Activated CD4-positive, alpha-beta T cell treated with anti-CD3 and anti-CD28 coated beads, Interleukin-10, Interleukin-2, amounts not matched to agents 100 ng/mL and 50 ng/mL, durations not matched to agents 16 hours and 8 hours (primary cell): Measurements from ENCODE around the gene ATP8A2.
A peak's percentile ranks its signal among the peaks of the same experiment; 100 is the strongest.
"Not testable (repeated sequence)": the region's sequence is repeated elsewhere in the genome, so short reads cannot be mapped to it uniquely, and the experiment has no call there.

Experiments used
- DNase-seq: peaks from one replicate; pipeline ENCODE4 v3.0.0-alpha.2; 2020

Gene ATP8A2

DNA sequence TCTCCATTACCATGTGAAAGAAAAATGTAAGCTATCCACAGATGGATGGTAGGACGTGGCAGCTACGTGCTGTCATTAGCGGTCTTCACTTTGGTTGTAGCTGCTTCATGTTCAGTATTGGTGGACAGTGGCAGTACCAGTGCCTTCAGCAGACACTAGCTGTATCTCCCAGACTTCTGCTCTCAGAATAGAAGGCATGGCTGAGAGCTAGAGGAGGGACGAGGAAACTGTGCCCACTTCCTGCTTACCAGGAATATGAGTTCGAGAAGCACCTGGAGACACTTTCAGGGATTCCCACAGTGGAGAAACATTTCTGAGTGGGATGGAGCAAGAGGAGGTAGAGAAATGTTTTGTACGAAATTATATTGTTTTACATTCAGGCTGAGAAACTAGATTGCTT, 686.9 kb downstream of the ATP8A2 start:
- no peak for DNase-seq

DNA sequence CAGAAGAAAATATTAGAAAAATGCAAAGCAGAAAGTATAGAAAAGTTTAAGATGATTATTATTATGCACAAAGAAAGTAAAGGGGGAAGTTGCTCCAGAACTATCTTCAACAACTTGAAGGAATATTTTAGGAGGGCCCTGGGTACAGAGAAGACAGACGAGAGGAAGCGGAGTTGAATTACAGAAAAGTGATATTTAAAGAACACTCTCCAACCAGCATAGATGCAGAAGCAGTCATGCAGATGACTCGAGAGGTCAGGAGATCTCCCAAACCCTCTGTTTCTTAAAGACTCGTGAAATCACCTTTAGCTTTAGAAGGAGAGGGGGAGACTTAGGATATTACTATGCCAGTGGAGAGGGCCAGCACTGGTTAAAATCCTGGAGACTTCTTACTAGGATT, 688.6 kb downstream of the ATP8A2 start:
- DNase-seq: no peak

DNA sequence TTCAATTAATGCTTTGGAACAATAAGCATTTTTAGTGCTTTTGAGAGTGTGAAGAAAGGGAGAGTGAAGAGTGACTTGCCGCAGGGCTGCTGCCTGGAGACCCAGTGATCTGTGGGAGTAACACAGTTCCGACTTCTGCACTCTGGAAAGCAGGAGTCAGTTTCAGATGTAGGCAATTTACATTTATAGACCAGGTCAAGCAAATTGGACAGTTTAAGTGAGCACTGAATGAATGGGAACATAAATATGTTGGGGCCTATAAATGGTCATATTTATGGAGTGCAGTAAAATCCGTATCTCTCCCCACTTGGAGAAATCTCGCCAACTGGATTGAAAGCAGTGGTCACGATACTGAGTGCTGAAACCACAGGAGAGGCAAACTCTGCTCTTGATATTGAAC, 689.5 kb downstream of the ATP8A2 start:
- no peak for DNase-seq

DNA sequence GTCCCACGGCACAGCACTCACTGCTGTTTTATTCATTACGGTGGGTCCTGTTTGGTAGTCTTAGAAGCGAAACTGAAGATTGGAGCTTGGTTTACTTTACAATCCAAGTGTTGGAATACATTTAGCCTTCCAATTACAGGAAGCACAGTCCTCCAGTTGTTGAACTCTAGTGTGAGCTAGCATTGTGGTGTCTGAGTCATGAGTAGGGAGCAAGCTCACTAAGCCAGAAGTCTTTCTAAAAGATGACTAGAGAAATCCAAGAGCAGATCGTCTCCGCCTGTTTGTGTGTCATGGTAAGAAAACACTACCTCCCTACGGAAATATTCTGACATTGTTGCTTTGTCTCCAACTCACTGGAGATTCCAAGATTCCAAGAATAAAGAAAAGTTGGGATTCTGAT, 690.2 kb downstream of the ATP8A2 start:
- no peak for DNase-seq

DNA sequence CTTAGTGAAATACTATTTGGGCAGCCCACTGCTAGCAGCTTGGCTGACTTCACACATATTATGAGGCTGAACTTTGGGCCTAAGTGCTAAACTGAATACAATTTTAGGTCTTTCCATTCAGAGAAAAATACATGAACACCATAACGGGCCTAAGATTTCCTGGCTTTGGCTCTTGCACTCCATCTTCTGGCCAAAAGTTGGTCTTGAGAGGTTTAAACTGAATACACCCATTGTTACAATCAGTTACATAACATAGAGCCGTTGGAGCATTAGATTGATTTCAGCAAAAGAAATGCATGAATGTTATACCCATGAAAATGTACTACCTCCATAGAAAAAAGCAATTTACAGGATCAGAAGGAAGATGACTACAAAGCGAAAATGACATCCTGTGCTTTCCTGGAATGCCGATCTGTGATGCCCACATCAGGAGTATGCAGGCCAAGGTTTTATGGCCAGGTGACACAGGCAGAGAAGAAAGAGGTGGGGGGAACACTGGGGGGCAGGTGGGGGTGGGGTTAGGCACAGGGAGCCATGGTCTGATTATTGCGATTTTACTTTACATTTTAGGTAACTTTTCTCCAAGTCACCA, 691.2 kb downstream of the ATP8A2 start:
- DNase-seq: peak; percentile 52

DNA sequence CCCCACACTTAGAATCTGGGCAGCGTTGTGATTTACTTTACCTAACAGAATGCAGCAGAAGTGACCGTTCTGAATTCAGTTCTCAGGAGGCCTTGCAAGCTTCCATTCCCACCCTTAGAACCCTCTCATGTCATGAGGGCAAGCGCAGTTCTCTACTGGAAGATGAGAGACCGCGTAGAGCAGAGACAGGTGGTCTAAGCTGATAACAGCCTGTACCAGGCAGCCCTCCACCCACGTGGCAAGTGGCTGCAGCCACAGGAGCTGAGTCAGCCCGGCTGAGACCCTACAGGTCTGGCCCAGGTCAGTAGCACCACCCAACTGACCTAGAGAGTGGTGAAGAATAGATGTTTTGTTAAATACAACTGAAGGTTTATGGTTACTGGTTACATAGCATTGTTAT, 694.7 kb downstream of the ATP8A2 start:
- not testable (repeated sequence) for DNase-seq

DNA sequence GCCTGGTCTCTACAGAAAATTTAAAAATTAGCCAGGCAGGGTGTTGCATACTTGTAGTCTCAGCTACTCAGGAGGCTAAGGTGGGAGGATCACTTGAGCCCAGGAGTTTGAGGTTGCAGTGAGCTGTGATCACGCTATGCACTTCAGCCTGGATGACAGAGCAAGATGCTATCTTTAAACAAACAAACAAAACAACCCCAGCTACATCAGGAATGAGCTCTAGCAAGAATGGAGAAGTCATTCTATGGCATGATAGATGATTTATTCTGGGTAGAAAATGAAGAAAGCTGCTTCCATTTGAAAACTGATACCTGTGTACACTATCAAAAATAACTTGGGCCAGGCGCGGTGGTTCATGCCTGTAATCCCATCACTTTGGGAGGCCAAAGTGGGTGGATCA, 695.8 kb downstream of the ATP8A2 start:
- DNase-seq: no peak

DNA sequence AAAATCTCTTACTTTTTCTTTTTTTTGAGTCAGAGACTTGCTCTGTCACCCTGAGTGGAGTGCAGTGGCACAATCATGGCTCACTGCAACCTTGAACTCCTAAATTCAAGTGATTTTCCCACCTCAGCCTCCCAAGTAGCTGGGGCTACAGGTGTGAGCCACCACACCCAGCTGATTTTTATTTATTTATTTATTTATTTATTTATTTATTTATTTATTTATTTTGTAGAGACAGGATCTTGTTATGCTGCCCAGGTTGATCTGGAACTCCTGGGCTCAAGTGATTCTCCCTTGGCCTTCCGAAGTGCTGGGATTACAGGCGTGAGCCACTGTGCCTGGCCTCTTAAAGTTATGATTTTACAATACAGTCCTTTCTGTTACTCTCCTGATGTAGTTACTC, 696.6 kb downstream of the ATP8A2 start:
- DNase-seq: not testable (repeated sequence)

DNA sequence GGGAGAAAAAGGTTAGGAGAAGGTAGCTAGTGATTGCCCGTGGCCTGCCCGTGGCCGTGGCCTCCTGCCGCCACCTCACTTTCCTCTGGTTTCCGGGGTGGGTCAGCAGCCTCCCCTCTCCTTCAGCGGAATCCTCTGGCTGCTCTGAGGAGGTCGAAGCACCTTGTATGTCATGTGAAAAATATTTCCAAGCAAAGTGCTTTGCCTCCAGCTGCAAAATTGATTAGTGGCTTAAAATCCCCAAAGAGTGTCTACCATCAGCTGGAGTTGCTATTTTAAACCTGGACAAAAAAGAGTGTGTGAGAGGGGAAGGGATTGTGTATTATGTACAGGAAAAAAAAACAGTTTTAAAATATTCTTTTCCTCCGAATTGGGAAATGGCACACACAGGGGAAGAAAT, 697.9 kb downstream of the ATP8A2 start:
- DNase-seq: not testable (repeated sequence)

DNA sequence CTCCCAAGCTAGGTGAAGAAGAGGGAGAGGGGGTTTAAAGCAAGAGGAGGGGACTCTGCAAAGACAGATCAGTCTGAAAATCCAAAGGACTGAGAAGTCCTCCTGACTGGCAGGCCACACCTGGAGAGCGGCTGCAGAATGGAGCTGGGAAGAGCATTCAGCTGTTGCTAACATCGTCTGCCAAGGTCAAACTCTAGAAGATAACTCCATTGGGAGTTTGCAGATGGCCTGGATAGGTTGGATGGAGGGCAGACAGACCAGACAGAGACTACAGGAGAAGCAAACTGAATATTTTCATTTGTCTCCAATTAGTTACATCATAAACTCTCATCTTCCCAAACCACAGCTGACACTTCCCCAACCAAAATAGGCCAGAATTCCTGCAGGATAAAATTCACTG, 699.9 kb downstream of the ATP8A2 start:
- DNase-seq: no peak

DNA sequence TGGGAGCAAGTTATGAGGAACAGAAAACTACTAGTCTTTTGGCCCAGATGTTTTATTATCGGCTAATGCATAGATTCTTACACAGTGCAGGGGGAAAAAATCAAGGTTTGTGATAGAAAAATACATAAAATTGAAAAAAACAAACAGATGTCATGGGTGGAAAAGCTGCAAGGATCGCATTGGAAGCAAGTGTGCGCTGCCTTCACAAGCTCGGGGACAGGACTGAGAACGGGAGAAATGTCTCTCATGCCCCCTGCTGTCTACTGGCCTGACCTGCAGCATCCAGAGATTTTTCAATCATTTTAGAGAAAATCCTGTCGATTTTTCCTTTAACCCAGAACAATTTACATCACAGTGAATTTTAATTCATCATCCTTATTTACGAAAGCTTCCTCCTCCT, 700.6 kb downstream of the ATP8A2 start:
- DNase-seq: not testable (repeated sequence)

DNA sequence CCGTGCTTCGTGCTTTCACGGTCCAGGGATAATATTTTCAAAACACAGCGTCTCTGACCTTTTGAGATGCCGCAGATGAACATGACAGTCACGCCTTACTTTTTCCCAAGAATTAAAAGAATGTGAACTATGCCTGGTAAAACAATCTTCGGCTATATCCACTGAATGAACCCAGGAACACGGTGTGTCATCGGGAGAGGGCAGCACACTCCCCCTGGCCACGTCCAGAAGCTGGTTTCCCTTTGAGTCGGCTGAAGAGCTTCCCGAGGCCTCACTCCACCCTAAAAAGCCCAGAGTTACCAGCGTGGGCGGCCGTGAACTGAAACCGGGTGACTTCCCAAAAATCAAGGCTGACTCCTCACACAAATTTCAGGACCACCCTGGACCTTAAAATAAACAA, 702.9 kb downstream of the ATP8A2 start:
- DNase-seq: no peak
